ENCODE results near the gene SVOPL. TPM values are rescaled to one million over a fixed set of nuclear protein-coding genes. Genes with fewer than 3 reads are reported as not detected.
A peak's percentile ranks its signal among the peaks of the same experiment; 100 is the strongest.
"Not testable (repeated sequence)": the region's sequence is repeated elsewhere in the genome, so short reads cannot be mapped to it uniquely, and the experiment has no call there.

Gene SVOPL
- total RNA-seq, 1 donor from 2014 or later = under 0.01 TPM

- no peak for DNase-seq (ENCODE audit: low read depth)
- FAIRE-seq = no peak
- Histone ChIP-seq H3K4me3 (ENCODE audit: low read depth, low read length) (no peak overlapping the region), H3K27me3 (ENCODE audit: control insufficient read depth, insufficient read depth, low read length) (no peaks in the 10 kb centered on the region), H3K36me3 (ENCODE audit: control insufficient read depth, insufficient read depth, low read length) (no peaks in the 10 kb centered on the region)
- no peak for TF ChIP-seq CTCF (IDR thresholded peaks at IDR 0.05; ENCODE audit: insufficient read depth, low read length, severe bottlenecking)
Measured at GRCh38 chr7:138697535-138698182, 3.5 kb downstream of the SVOPL start.

- DNase-seq (ENCODE audit: low read depth) = not testable (repeated sequence)
Measured at GRCh38 chr7:138695776-138696175, 5.4 kb downstream of the SVOPL start.

GRCh38 chr7:138695106-138695505 is 6.1 kb downstream of the SVOPL start:
- DNase-seq (ENCODE audit: low read depth) = no peak
- no peak overlapping the region for H3K4me3 ChIP-seq (ENCODE audit: low read depth, low read length)
- H3K27me3 ChIP-seq (ENCODE audit: control insufficient read depth, insufficient read depth, low read length) = no peaks in the 10 kb centered on the region
- H3K36me3 ChIP-seq (ENCODE audit: control insufficient read depth, insufficient read depth, low read length) = no peaks in the 10 kb centered on the region
- TF ChIP-seq CTCF (IDR thresholded peaks at IDR 0.05; ENCODE audit: insufficient read depth, low read length, severe bottlenecking) = no peak
- FAIRE-seq = no peak

More at GRCh38 chr7:138695776-138696175, 5.4 kb downstream of the SVOPL start:
- H3K4me3 ChIP-seq (ENCODE audit: low read depth, low read length); H3K36me3 ChIP-seq (ENCODE audit: control insufficient read depth, insufficient read depth, low read length); H3K27me3 ChIP-seq (ENCODE audit: control insufficient read depth, insufficient read depth, low read length); FAIRE-seq: not testable (repeated sequence)

- no peak for DNase-seq (ENCODE audit: low read depth)
- no peaks in the 10 kb centered on the region for H3K36me3 ChIP-seq (ENCODE audit: control insufficient read depth, insufficient read depth, low read length)
- H3K4me3 ChIP-seq (ENCODE audit: low read depth, low read length) = no peak overlapping the region
- no peaks in the 10 kb centered on the region for H3K27me3 ChIP-seq (ENCODE audit: control insufficient read depth, insufficient read depth, low read length)
- no peak for TF ChIP-seq CTCF (IDR thresholded peaks at IDR 0.05; ENCODE audit: insufficient read depth, low read length, severe bottlenecking)
- FAIRE-seq = no peak
Measured at GRCh38 chr7:138691178-138691577, 10.0 kb downstream of the SVOPL start.

GRCh38 chr7:138690495-138690894 is 10.7 kb downstream of the SVOPL start:
- DNase-seq (ENCODE audit: low read depth) (peak; percentile 52), FAIRE-seq (no peak)
- no peaks in the 10 kb centered on the region for H3K27me3 ChIP-seq (ENCODE audit: control insufficient read depth, insufficient read depth, low read length)
- H3K4me3 ChIP-seq (ENCODE audit: low read depth, low read length) = no peak overlapping the region
- no peaks in the 10 kb centered on the region for H3K36me3 ChIP-seq (ENCODE audit: control insufficient read depth, insufficient read depth, low read length)
- TF ChIP-seq CTCF (IDR thresholded peaks at IDR 0.05; ENCODE audit: insufficient read depth, low read length, severe bottlenecking) = no peak

- not testable (repeated sequence) for DNase-seq (ENCODE audit: low read depth); H3K27me3 ChIP-seq (ENCODE audit: control insufficient read depth, insufficient read depth, low read length); H3K4me3 ChIP-seq (ENCODE audit: low read depth, low read length); FAIRE-seq; H3K36me3 ChIP-seq (ENCODE audit: control insufficient read depth, insufficient read depth, low read length)
Measured at GRCh38 chr7:138688037-138688436, 13.1 kb downstream of the SVOPL start.

GRCh38 chr7:138684340-138684739 is 16.8 kb downstream of the SVOPL start:
- DNase-seq (ENCODE audit: low read depth) (no peak), FAIRE-seq (no peak)
- H3K27me3 ChIP-seq (ENCODE audit: control insufficient read depth, insufficient read depth, low read length) = no peaks in the 10 kb centered on the region
- H3K4me3 ChIP-seq (ENCODE audit: low read depth, low read length) = no peak overlapping the region
- no peaks in the 10 kb centered on the region for H3K36me3 ChIP-seq (ENCODE audit: control insufficient read depth, insufficient read depth, low read length)
- TF ChIP-seq CTCF (IDR thresholded peaks at IDR 0.05; ENCODE audit: insufficient read depth, low read length, severe bottlenecking) = no peak
